Measurements from ENCODE around the gene KIF25.

DNA sequence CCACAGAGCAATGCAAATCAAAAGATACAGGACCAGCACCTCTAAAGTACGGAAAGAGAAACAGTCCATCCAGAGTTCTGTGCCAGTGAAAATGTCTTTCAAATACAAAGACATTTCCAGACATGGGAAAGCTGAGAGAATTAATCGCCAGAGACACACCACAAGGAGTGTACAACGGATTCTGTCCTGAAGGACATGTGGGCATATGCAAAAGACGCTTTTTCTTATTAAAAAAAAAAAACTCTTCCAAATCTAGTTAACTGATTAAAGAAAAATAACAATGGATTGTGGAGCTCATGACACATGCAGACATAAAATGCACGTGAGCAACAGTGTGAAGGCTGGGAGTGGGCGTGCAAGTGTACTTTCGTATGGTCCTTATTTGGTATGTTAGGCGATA lies 22.8 kb downstream of the KIF25 start:
- TF ChIP-seq CTCF (IDR thresholded peaks at IDR 0.05) (no peak), POLR2A (IDR thresholded peaks at IDR 0.05) (no peak), EP300 (IDR thresholded peaks at IDR 0.05) (no peak)

Measured in ovary (tissue), 3 donors.